A204.1 (cell line): Measurements from ENCODE around the gene GPHN.

Source experiments
- FAIRE-seq: peaks from 2 replicates; lab custom pipeline; 2012; peaks lifted over from hg19 to GRCh38; lab: Jason Lieb, UNC

Gene GPHN

DNA sequence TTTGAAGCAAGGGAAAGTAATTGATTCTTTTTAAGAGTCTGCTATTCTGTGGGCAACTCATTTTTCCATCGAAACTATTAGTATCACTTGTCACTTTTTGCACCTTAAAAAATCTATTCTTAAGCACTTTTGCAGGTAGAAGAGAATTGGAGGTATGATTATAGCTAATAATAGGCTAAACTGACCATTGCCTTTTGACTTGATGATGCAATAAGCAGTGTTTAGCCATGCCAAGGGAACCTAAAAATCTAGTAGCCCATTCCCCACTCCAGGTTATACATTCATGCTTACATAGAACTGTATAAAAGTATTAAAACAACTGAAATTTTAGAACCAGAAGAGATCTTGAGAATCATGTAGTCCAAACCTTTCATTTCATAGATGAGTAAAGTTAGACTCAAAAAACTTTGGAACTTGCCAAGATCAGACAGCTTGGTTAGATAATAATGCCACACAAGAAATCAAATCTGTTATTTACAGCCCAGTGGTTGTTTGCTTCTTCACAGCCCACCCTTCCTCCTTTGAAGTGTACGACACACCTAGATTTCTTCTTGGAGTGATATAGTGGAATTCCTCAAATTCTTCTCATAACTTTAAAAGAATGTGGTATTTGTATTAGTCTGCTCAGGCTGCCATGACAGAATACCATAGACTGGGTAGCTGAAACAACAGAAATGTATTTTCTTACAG, 659.6 kb downstream of the GPHN start:
- FAIRE-seq = no peak

DNA sequence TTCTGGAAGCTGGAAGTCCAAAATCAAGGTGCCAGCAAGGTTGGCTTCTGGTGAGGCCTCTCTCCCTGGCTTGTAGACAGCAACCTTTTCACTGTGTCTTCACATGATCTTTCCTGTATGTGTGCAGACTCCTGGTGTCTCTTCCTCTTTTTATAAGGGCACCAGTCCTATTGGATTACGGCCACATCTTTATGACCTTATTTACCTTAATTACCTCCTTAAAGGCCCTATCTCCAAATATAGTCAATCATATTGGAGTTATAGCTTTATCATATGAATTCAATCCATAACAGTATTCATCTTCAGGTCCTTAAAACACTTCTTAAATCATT, 660.1 kb downstream of the GPHN start:
- no peak for FAIRE-seq

GRCh38 chr14:67170660-67171059, 662.7 kb downstream of the GPHN start:
- no peak for FAIRE-seq

DNA sequence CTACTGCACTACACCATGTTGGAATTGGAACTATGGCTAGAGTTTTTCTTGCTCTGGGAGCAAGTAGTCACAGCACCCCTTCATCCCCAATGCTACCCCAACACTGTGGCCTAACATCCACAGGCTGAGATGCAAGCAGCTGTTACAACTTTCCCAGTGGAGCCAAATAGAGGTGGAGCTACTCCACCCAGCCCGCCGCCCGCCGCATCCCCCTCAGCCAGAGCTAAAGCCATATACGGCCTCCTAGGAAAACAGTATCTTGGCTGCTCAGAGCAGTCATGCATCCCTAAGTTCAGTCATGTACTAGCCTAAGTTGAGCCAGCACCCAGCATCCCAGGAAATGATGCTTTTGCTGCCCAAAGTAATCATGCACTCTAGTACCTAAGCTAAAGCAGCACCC, 664.1 kb downstream of the GPHN start:
- FAIRE-seq = no peak

- no peak for FAIRE-seq
Measured at GRCh38 chr14:67172520-67172919, 664.6 kb downstream of the GPHN start.

- FAIRE-seq = no peak
Measured at GRCh38 chr14:67173719-67174118, 665.8 kb downstream of the GPHN start.

DNA sequence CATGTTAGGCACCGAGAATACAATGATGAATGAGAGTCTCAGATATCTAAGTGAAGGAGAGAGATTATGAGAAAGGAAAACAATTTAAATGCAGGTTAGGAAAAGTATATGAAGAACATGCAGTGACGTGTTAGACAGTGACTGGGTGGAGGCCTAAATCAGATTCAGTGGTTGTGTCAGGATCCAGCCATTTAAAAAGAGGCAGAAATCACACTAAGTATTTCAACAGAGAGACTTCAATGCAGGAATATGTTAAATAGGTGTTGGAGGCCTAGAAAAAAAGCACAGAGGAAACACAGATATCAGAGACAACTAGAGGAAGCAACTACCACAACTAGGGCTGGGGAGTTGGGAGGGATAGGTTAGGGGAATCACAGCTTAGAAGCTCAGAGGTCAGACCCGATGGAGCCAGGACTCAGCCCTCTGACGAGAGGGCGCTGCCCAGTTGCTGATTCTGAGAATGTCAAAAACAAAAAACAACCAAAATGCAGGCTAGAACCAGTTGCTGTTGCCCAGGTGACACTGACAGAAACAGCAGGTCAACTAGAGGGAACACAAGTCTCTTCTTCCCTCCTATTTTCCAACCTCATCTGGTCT, 678.3 kb downstream of the GPHN start:
- no peak for FAIRE-seq

GRCh38 chr14:67186789-67187584, 679.0 kb downstream of the GPHN start:
- no peak for FAIRE-seq

GRCh38 chr14:67187826-67188225, 679.9 kb downstream of the GPHN start:
- no peak for FAIRE-seq

DNA sequence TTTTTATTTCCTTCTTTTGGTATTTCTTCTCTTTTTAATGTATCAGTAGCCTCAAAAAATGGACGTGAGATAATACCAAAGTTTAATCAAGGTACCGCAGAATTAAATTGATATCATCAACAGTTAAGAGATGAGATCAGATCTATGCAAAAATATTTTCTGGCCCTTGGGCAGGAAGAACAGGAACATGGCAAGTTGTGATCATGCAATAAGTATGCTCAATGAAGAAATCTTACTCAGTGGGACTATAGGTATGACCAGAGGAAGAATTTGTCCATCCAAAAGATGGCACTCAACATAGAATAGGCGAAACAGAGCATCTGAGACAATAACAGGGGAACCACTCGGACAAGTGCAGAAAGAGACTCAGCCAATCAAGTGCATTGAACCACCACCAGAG, 680.4 kb downstream of the GPHN start:
- FAIRE-seq = no peak

- FAIRE-seq = no peak
Measured at GRCh38 chr14:67191768-67192290, 683.9 kb downstream of the GPHN start.

- no peak for FAIRE-seq
Measured at GRCh38 chr14:67192366-67192765, 684.4 kb downstream of the GPHN start.

GRCh38 chr14:67195279-67195678, 687.3 kb downstream of the GPHN start:
- no peak for FAIRE-seq

GRCh38 chr14:67199016-67199415, 691.1 kb downstream of the GPHN start:
- no peak for FAIRE-seq

GRCh38 chr14:67207810-67208209, 699.9 kb downstream of the GPHN start:
- FAIRE-seq = no peak

GRCh38 chr14:67218126-67218525, 710.2 kb downstream of the GPHN start:
- FAIRE-seq = no peak

DNA sequence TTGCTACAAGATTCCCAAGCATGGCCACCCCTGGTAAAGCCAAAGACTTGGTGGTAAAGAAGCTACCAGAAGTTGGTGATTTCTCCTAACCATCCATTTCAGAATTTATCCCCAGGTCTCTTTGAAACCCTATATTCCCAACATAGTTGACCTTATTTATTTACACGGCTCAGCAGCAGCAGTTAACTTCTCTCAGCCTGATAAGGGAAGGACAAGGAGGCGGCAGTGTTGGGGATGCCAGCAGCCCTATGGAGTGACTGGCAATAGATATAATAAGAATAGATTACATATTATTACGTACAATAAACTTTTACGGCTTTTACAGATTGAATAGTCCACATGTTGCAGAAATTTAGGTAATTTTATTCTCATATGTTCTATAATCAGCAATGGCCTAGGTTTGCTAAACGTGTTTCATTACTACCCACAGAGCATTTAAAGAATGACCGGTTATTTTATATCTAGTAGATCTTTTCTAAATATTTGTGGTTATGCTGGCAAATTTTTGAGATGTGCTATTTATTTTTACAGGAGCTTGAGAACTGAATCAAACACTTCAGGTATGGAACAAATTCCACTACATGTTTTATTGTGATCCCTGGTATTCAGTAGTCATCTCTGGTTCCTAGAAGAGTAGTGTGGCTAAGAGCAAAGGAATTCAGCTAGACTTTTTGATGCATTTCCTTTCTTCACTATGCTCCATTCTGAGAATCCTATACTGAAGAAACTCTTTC, 713.5 kb downstream of the GPHN start:
- no peak for FAIRE-seq

- FAIRE-seq = no peak
Measured at GRCh38 chr14:67221982-67222328, 714.0 kb downstream of the GPHN start.

DNA sequence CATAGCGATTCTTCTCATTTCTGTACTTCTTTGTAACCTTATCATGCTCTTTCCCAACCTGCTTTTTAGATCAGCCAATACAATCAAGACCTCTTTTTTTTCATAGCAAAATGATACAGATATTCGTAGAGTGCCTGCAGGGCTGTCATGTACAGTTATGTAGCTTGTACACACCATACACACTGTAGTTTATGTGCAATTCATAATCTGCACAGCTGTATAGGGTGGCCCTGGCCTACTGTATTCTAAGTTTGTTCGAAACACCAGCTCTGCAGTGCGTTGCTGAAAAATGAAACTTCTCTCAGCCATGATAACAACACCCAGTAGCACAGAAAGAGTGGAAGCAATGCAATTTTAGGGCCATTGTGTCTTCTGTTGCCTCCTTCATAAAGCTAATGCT, 717.6 kb downstream of the GPHN start:
- FAIRE-seq = no peak

- FAIRE-seq = no peak
Measured at GRCh38 chr14:67228325-67228984, 720.5 kb downstream of the GPHN start.
